HUDEP-2 (cell line): ENCODE measurements around the gene NHLRC2.
A peak's percentile ranks its signal among the peaks of the same experiment; 100 is the strongest.
"Not testable (repeated sequence)": the region's sequence is repeated elsewhere in the genome, so short reads cannot be mapped to it uniquely, and the experiment has no call there.

Experiments used
- DNase-seq, 76 experiments: peaks; one replicate each; lab custom pipeline; 2025; ENCODE audit not compliant: unreplicated experiment in 76 of 76; lab: John Stamatoyannopoulos, UW

The NHLRC2 gene

GRCh38 chr10:113932854-113933253 is 78.4 kb downstream of the NHLRC2 start:
- DNase-seq, result no peak

GRCh38 chr10:113933894-113934532 is 79.6 kb downstream of the NHLRC2 start:
- DNase-seq, result no peak

DNA sequence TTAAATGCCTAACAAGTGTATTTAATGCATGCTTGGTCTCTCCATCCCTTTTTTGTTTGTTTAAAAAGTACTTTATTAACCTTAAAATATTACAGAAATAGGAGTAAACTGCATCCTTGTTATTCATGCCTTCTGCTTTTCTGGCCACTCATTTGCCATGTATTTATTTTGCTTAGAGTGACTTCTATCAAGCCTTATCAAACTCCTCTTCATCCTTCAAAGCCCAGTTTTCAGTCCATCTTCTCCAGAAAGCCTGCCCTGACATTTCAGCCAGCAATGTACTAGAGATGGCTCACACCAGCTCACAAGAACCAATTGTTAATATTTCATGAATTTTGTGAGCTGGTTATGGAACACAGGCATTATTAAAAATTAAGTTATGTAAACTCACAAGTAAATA is 82.8 kb downstream of the NHLRC2 start:
- no peak for DNase-seq

DNA sequence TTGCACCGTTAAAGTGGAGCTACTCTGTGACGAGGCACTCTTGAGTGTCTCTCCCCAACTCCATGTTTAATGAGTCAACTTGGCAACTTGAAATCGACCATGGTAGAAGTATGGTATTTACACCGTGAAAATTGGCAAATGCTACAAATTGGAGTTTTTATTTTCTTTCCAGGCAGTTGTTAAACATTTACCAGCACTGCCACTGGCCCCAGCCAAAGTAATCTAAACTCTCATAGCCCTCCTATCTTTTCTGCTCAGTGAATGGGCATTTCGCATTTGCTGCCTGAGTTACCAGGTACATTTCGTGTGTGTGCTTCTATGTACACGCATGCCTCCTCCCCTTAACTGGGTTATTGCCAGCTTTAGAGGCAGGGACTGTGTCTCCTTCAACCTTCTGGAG is 83.3 kb downstream of the NHLRC2 start:
- no peak for DNase-seq

DNA sequence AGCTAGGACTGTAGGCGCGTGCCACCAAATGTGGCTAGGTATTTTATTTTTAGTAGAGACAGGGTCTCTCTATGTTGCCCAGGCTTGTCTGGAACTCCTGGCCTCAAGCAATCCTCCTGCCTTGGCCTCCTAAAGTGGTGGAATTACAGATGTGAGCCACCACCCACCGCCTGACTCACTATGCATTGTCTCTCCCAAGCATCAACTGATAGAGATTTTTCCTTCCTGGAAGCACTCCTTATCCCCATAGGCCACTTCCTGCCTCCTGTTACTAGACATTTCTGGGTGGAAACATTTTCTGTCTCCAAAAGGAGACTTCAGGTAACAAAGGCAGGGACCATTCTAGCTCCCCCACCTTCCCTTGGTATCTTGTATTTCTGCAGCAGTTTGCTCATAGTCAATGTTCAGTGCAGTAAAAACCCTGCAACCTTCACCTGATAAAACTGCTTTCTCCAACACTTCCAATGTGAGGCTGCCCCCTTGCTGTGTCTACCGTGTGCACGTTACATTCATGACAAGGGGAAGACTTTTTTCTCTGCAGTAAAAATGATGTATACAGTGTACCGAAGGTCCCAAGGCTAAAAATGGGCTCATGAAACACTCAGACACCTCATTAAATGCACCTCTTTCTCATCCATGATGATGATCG is 84.9 kb downstream of the NHLRC2 start:
- DNase-seq, result no peak

- no peak for DNase-seq
These were observed 86.7 kb downstream of the NHLRC2 start for GRCh38 chr10:113941140-113941539.

DNA sequence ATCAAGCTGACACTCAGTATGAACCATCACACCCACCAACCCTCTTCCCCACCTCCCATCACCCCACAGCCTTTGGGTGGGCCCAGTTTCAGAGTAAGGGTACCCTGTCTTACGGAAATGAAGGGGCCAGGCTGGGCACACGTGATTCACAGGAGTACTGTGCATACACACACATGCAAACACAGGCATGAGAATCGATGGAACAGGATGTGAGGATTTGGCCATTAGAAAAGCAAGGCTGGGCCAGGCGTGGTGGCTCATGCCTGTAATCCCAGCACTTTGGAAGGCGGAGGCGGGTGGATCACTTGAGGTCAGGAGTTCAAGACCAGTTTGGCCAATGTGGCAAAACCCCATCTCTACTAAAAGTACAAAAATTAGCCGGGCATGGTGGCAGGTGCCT is 88.7 kb downstream of the NHLRC2 start:
- DNase-seq, result not testable (repeated sequence)

- DNase-seq, result no peak
These were observed 90.7 kb downstream of the NHLRC2 start for GRCh38 chr10:113945075-113945686.

DNA sequence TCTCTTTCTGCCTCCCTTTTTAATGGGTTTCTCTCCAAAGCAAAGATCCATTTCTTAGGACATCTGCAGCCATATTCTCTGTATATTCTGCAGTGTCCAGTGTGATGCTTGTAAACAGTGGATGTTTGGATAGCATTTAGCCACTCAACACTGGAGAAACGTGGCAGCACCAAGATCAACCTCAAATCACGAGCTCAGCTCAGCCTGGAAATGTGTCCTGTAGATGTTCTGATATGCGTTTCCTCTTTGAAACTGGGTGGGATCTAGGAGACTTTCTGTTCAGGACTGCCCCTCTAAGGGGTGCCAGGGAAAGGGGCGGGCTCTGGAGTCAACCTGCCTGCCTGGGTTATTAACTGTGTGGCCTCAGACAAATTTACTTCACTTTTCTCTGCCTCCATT is 91.2 kb downstream of the NHLRC2 start:
- no peak for DNase-seq

DNA sequence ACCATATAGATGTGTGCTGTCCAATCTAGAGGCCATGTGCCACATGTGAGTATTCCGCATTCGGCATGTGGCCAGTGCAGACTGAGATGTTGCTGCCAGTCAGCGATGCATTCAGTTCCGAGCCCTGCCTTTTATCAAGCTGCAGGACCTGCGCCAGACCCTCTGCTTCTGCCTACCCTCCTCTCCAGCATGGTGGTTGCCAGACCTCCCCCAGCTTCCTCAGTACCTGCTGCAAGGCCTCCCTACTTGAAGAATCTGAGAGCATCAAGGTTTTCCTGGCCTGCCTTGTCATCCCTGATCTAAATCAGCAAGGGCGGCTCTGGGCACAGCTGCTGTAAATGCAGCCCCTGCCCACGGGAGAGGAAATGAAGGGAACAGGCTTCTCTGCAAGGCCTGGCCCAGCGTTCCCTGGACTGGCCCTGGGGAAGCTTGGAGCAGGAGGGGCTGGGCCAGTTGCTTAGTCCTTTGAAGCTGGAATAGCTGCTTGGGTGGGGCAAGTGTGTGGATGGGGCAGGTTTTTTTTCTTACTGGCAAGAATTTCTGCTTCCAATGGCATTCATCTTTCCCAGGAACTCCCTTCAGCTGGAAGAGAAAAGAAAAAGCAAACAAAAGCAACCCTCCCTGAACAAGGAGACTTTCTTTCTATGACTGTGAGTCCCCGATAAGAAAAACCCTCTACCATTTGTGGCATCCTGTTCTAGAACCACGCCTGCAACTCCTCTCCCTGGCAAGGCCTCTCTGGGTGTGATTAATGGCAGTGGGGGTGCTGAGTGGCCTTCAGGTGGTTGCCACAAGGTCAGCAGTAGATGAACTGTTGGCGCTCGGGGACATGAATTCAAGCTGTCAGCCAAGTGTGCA is 93.0 kb downstream of the NHLRC2 start:
- DNase-seq, result peak in 74 of 76 experiments; percentile 15 to 86 (median 57)

- no peak for DNase-seq
These were observed 93.6 kb downstream of the NHLRC2 start for GRCh38 chr10:113948048-113948447.

- no peak for DNase-seq
These were observed 95.8 kb downstream of the NHLRC2 start for GRCh38 chr10:113950268-113950667.

DNA sequence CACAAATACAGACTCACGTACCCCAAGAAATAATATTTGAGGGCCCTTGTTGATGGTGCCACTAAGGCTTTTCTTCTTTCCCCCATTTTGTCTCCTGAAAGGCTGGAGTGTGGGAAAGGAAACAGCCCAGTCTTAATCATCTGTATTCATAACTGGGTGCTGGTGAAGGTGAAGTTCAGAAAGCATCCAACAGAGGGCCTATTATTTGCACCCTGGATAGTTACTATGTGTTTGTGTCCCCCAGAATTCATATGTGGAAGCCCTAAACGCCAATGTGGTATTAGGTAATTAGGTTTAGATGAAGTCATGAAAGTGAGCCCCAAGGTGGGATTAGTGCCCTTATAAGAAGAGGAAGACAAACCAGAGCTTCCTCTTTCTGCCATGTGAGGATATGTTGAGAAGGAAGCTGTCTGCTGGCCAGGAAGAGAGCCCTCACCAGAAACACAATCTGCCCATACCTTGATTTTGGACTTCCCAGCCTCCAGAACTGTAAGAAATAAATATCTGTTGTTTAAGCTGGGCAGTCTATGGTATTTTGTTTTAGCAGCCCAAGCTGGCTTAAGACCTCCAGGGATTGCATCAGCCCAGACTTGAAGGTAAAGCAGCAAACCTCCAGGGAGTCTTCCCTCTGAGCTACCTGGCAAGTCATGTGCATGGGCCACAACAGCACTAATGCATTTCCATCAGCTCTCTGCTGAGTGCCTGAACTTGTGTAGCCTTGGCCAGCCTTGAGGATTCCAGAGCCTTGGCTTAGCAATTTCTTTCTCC is 99.2 kb downstream of the NHLRC2 start:
- DNase-seq, result peak in 1 of 76 experiments; percentile 4

DNA sequence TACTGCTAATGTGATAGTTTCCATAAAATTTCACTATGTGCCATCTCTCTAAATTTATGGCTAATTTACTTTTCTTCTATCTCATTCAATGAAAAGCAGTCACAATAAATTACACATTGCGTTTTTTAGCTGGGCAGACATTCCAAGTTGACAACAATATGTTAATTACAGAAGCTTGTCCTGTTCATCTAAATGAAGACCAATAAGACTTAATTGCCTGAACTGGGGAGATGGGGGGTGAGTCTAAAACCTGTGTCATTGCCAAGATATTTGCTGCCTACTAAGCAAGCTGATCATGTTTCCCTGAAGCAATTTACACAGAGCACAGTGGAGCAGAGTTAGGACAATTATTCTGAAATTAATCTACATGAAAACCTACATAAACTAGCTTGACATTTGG is 99.9 kb downstream of the NHLRC2 start:
- no peak for DNase-seq

- DNase-seq, result no peak
These were observed 102.6 kb downstream of the NHLRC2 start for GRCh38 chr10:113957013-113957412.

GRCh38 chr10:113958631-113959382 is 104.3 kb downstream of the NHLRC2 start:
- peak in 6 of 76 experiments; percentile 1 to 33 (median 12) for DNase-seq

DNA sequence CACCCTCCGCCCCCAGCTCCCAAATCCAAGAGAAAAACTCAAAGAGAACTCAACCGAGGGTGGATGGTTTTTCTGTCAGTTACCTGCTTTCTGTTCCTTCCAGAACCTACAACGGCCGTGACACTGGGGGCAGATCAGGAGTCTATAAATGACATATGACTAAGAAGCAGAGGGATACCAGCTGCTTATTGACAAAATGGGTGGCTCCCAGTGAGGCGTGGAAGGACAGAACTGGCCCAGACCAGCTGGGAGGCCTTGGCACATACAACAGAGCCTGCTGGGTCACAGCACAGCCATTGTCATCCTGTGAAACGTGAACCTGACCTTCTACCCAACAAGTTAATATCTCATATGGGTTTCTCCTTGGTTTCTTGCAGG is 104.9 kb downstream of the NHLRC2 start:
- no peak for DNase-seq

DNA sequence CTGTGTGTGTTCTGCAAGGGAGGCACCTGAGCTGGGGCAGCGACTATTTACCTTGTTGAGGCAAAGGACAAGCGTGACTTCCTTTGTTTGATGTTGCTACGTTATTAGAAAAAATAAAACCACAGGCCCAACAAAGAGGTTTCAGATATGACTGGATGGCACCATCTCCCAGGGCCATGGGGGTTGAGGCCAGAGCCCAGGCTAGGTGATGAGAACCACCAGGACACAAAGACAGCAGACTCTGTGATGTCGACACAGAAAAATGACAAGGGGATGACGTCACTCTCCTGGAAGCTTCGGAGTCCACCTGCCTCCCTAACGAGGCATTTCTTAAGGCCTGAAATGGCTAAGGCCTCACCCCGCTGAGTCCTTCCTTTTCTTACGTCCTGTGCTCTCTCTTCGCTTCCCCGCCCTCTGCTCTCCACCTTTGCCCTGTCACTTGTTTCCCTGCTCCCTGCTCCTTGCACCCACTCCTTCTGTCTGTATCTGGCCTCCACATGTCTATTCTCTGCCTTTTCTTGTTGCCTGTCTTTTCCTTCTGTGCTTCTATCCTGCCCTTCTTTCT is 106.2 kb downstream of the NHLRC2 start:
- DNase-seq, result no peak

DNA sequence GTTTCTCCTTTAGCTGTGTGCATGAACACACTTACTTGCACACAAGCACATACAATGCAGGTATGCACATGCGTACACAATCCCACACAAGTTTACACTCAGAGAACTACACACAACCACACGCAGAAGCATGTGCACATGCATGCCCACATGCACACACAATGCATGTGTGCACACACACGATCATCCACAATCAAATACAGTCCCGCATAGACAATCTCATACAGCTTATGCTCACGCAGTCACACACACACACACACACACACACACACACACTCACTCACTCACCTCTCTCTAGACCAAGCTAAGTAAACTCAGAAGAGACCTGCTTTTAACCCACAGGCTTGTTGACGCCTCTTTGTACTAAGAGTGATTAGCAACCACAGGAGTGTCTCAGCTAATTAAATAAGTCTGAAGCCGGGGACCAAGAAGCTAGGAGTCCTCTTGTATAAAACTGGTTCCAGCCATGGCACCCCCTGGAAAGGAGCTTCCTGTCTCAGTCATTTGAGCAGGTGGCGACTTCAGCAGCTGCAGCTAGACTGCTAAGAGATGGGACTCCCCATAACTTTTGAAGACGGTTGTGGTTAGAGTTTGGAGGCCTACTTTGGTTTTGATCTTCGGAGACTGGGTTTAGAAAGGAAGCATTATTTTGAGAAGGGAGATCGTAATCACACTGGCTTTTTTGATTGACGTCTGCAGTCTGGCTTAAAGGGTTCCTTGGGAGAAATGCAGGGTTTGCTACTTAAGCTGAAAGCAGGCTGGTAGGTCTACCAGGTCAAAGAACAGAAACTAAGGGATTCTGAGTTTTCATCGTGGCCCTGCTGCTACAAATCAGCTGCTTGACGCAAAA is 106.9 kb downstream of the NHLRC2 start:
- no peak for DNase-seq
